ENCODE results near the gene MGAT3. TPM values are rescaled to one million over a fixed set of nuclear protein-coding genes. Genes with fewer than 3 reads are reported as not detected.

MGAT3 gene
- total RNA-seq, 2 experiments from 2014 or later, result 0.90 to 1.9 TPM

DNA sequence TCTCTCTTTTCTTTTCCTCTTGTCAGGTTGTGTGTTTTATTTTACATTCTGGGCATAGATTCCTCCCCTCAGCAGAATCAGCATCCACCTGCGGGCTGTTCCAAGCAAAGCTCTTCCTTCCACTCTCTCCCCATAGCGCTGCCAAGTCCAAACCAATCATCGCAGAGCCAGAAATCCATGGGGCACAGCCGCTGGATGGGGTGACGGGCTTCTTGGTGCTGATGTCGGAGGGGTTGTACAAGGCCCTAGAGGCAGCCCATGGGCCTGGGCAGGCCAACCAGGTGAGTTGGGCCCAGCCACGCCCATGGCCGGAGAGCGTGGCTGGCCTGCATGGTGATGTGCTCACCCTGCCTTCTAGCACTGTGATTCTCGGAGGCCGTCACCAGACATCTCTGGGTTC is 35.1 kb upstream of the MGAT3 start:
- peaks cover 24% of the 10 kb centered on the region for H3K36me3 Mint-ChIP-seq (ENCODE audit: low read depth)
- H3K27ac Mint-ChIP-seq, result no peak overlapping the region
- no peaks in the 10 kb centered on the region for H3K9me3 Mint-ChIP-seq
- TF ChIP-seq, protein P1, sequence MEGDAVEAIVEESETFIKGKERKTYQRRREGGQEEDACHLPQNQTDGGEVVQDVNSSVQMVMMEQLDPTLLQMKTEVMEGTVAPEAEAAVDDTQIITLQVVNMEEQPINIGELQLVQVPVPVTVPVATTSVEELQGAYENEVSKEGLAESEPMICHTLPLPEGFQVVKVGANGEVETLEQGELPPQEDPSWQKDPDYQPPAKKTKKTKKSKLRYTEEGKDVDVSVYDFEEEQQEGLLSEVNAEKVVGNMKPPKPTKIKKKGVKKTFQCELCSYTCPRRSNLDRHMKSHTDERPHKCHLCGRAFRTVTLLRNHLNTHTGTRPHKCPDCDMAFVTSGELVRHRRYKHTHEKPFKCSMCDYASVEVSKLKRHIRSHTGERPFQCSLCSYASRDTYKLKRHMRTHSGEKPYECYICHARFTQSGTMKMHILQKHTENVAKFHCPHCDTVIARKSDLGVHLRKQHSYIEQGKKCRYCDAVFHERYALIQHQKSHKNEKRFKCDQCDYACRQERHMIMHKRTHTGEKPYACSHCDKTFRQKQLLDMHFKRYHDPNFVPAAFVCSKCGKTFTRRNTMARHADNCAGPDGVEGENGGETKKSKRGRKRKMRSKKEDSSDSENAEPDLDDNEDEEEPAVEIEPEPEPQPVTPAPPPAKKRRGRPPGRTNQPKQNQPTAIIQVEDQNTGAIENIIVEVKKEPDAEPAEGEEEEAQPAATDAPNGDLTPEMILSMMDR (IDR thresholded peaks at IDR 0.05), result no peak
- DNase-seq, result no peak
- intact Hi-C loops (cut with micrococcal nuclease), result no loop called here
- H3K27me3 Mint-ChIP-seq, result no peaks in the 10 kb centered on the region
- no peak overlapping the region for H3K4me3 Mint-ChIP-seq
- ATAC-seq, result no peak
- ChIA-PET POLR2A (no interaction called here), CTCF (no interaction called here)
- peaks cover 2% of the 10 kb centered on the region for H3K4me1 Mint-ChIP-seq (ENCODE audit: low read depth)

DNA sequence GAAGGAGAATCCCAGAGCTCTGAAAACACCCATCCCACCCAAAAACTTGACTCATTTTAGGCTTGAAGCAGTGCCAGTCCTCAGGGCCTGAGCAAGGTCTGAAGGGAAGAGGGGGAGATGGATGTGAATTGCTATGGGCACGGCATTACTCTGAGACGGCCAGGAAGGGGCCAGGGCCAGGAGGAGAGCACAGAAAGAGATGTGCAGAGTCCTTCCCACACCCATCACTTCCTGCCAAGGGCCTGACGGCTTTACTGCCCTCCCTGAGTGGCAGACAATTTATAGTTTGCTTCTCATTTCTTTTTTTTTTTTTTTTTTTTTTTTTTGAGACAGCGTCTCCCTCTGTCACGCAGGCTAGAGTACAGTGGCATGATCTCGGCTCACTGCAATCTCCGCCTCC is 34.7 kb upstream of the MGAT3 start:
- ATAC-seq (no peak), DNase-seq (no peak)
- ChIA-PET CTCF (no interaction called here), POLR2A (no interaction called here)
- Mint-ChIP-seq H3K27ac (no peak overlapping the region), H3K36me3 (ENCODE audit: low read depth) (peaks cover 26% of the 10 kb centered on the region), H3K4me1 (ENCODE audit: low read depth) (peaks cover 2% of the 10 kb centered on the region), H3K4me3 (no peak overlapping the region), H3K9me3 (no peaks in the 10 kb centered on the region), H3K27me3 (no peaks in the 10 kb centered on the region)
- intact Hi-C loops (cut with micrococcal nuclease), result no loop called here
- TF ChIP-seq, protein P1 (IDR thresholded peaks at IDR 0.05), result no peak

DNA sequence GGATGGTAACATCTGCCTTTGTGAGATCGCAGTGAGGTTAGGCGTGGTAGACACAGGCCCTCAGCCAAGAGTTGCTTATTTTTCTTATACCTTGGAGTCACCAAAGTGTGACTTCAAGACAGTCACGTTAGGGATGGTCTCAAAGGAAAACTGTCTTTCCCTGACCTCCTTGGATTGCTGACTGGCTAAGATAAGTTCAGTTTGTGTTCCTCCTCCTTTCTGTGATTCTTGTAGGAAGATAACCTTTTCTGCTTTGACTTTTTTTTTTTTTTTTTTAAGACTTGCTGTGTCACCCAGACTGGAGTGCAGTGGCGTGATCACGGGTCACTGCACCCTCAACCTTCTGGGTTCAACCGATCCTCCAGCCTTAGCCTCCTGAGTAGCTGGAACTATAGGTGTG is 34.1 kb upstream of the MGAT3 start:
- no peaks in the 10 kb centered on the region for H3K27me3 Mint-ChIP-seq
- no peak for DNase-seq
- peaks cover 2% of the 10 kb centered on the region for H3K4me1 Mint-ChIP-seq (ENCODE audit: low read depth)
- ChIA-PET CTCF (no interaction called here), POLR2A (interaction anchor here (0.6 kb wide), 1 partner anchor 14 kb away, joined by 3 read pairs; no protein-coding TSS in a partner anchor)
- H3K4me3 Mint-ChIP-seq, result no peak overlapping the region
- ATAC-seq, result no peak
- intact Hi-C loops (cut with micrococcal nuclease), result no loop called here
- TF ChIP-seq, protein P1 (IDR thresholded peaks at IDR 0.05), result no peak
- no peaks in the 10 kb centered on the region for H3K9me3 Mint-ChIP-seq
- H3K36me3 Mint-ChIP-seq (ENCODE audit: low read depth), result peaks cover 29% of the 10 kb centered on the region
- no peak overlapping the region for H3K27ac Mint-ChIP-seq

DNA sequence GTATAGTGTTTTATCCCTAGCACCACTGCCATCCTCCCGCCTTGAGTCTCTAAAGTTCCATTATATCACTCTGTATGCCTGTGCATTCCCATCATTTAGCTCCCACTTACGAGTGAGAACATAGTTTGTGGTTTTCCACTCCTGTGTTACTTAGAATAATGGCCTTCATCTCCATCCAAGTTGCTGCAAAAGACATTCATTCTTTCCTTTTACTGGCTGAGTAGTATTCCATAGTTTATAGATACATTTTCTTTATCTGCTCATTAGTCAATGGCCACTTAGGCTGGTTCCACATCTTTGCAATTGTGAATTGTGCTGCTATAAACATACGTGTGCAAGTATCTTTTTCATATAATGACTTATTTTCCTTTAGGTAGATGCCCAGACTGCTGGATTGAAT is 32.8 kb upstream of the MGAT3 start:
- no peaks in the 10 kb centered on the region for H3K27me3 Mint-ChIP-seq
- H3K9me3 Mint-ChIP-seq, result no peaks in the 10 kb centered on the region
- no peak overlapping the region for H3K27ac Mint-ChIP-seq
- intact Hi-C loops (cut with micrococcal nuclease), result no loop called here
- TF ChIP-seq, protein P1 (IDR thresholded peaks at IDR 0.05), result no peak
- peaks cover 20% of the 10 kb centered on the region for H3K36me3 Mint-ChIP-seq (ENCODE audit: low read depth)
- no peak overlapping the region for H3K4me3 Mint-ChIP-seq
- ChIA-PET CTCF (no interaction called here), POLR2A (interaction anchor here (1.9 kb wide), 1 partner anchor 11 kb away, joined by 4 read pairs; no protein-coding TSS in a partner anchor)
- DNase-seq, result no peak
- ATAC-seq, result no peak
- no peaks in the 10 kb centered on the region for H3K4me1 Mint-ChIP-seq (ENCODE audit: low read depth)

DNA sequence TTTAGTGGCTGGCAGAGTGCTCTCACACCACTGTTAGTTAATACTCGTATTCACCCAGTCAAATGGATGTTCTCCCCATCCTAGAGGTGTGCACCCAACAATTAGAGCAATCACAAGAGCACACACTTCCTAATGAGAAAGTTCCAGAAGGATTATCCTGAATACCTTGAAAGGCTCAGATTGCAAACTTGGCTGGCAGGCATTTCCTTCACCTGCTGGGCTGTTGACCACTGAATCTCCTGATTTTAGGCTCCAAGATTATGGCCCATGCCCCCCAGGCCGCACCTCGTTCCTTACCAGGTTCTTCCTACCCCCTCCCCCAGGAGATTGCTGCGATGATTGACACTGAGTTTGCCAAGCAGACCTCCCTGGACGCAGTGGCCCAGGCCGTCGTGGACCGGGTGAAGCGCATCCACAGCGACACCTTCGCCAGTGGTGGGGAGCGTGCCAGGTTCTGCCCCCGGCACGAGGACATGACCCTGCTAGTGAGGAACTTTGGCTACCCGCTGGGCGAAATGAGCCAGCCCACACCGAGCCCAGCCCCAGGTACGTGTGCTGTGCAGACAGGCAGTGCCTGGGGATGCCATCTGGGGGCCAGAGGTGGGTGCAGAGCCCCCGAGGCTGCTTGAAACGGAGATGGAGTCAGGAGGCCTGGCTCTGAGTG is 30.3 kb upstream of the MGAT3 start:
- TF ChIP-seq, protein P1 (IDR thresholded peaks at IDR 0.05), result no peak
- Mint-ChIP-seq H3K27ac (no peak overlapping the region), H3K9me3 (no peaks in the 10 kb centered on the region), H3K27me3 (no peaks in the 10 kb centered on the region), H3K4me1 (ENCODE audit: low read depth) (no peaks in the 10 kb centered on the region), H3K36me3 (ENCODE audit: low read depth) (peaks cover 11% of the 10 kb centered on the region), H3K4me3 (no peak overlapping the region)
- intact Hi-C loops (cut with micrococcal nuclease), result no loop called here
- ChIA-PET CTCF (no interaction called here), POLR2A (no interaction called here)
- no peak for ATAC-seq
- no peak for DNase-seq

Data from activated CD8-positive, alpha-beta T cell treated with anti-CD3 and anti-CD28 coated beads for 36 hours (primary cell).